ENCODE results near the gene TMEM150B.

The TMEM150B gene

GRCh38 chr19:55345101-55345817 lies 20.1 kb upstream of the TMEM150B start:
- Histone ChIP-seq H3K4me2 (ENCODE audit: low read length) (no peak overlapping the region), H3K9me3 (ENCODE audit: low read length) (no peaks in the 10 kb centered on the region), H3K79me2 (ENCODE audit: insufficient read depth, low read length) (no peaks in the 10 kb centered on the region), H3K9me2 (ENCODE audit: low read depth, low read length) (no peaks in the 10 kb centered on the region), H3K4me3 (ENCODE audit: low read depth, low read length, poor library complexity, severe bottlenecking) (no peak overlapping the region), H3K9ac (ENCODE audit: low read length) (no peak overlapping the region), H4K20me1 (ENCODE audit: insufficient read depth, low read length) (no peaks in the 10 kb centered on the region), H3K4me1 (ENCODE audit: insufficient read depth, low read length, severe bottlenecking) (peaks cover 15% of the 10 kb centered on the region), H3K27ac (ENCODE audit: low read depth, low read length, poor library complexity, severe bottlenecking) (no peak overlapping the region), H2AFZ (ENCODE audit: low read length) (no peak overlapping the region), H3F3A (ENCODE audit: insufficient read depth, low read length) (no peaks in the 10 kb centered on the region), H3K36me3 (ENCODE audit: insufficient read depth, low read length) (peaks cover 21% of the 10 kb centered on the region), H3K27me3 (ENCODE audit: insufficient read depth, low read length) (no peaks in the 10 kb centered on the region)
- TF ChIP-seq EZH2 (IDR thresholded peaks at IDR 0.05; ENCODE audit: borderline replicate concordance, low read length) (no peak), CTCF (IDR thresholded peaks at IDR 0.05; ENCODE audit: low read length) (no peak)

- peaks cover 21% of the 10 kb centered on the region for H3K36me3 ChIP-seq (ENCODE audit: insufficient read depth, low read length)
- no peaks in the 10 kb centered on the region for H3K27me3 ChIP-seq (ENCODE audit: insufficient read depth, low read length)
- H3K9me2 ChIP-seq (ENCODE audit: low read depth, low read length) = no peaks in the 10 kb centered on the region
- H3K79me2 ChIP-seq (ENCODE audit: insufficient read depth, low read length) = no peaks in the 10 kb centered on the region
- H3K4me1 ChIP-seq (ENCODE audit: insufficient read depth, low read length, severe bottlenecking) = peaks cover 16% of the 10 kb centered on the region
- no peak overlapping the region for H3K9ac ChIP-seq (ENCODE audit: low read length)
- H3K27ac ChIP-seq (ENCODE audit: low read depth, low read length, poor library complexity, severe bottlenecking) = no peak overlapping the region
- no peak for TF ChIP-seq EZH2 (IDR thresholded peaks at IDR 0.05; ENCODE audit: borderline replicate concordance, low read length)
- TF ChIP-seq CTCF (IDR thresholded peaks at IDR 0.05; ENCODE audit: low read length) = no peak
- H3K4me3 ChIP-seq (ENCODE audit: low read depth, low read length, poor library complexity, severe bottlenecking) = no peak overlapping the region
- no peaks in the 10 kb centered on the region for H3F3A ChIP-seq (ENCODE audit: insufficient read depth, low read length)
- no peaks in the 10 kb centered on the region for H3K9me3 ChIP-seq (ENCODE audit: low read length)
- no peak overlapping the region for H3K4me2 ChIP-seq (ENCODE audit: low read length)
- H4K20me1 ChIP-seq (ENCODE audit: insufficient read depth, low read length) = no peaks in the 10 kb centered on the region
- no peak overlapping the region for H2AFZ ChIP-seq (ENCODE audit: low read length)
These were observed 19.3 kb upstream of the TMEM150B start for GRCh38 chr19:55344444-55344843.

- Histone ChIP-seq H3K9ac (ENCODE audit: low read length) (peak overlapping the region; percentile 85; the same call in 1 of the 2 replicates), H2AFZ (ENCODE audit: low read length) (no peak overlapping the region), H3K27ac (ENCODE audit: low read depth, low read length, poor library complexity, severe bottlenecking) (no peak overlapping the region), H3K36me3 (ENCODE audit: insufficient read depth, low read length) (peaks cover 15% of the 10 kb centered on the region), H3K4me3 (ENCODE audit: low read depth, low read length, poor library complexity, severe bottlenecking) (peak overlapping the region; percentile 73), H3K9me2 (ENCODE audit: low read depth, low read length) (no peaks in the 10 kb centered on the region), H3K4me1 (ENCODE audit: insufficient read depth, low read length, severe bottlenecking) (peaks cover 25% of the 10 kb centered on the region), H3K4me2 (ENCODE audit: low read length) (peak overlapping the region; percentile 89), H3K27me3 (ENCODE audit: insufficient read depth, low read length) (no peaks in the 10 kb centered on the region), H3K79me2 (ENCODE audit: insufficient read depth, low read length) (no peaks in the 10 kb centered on the region), H3F3A (ENCODE audit: insufficient read depth, low read length) (no peaks in the 10 kb centered on the region), H4K20me1 (ENCODE audit: insufficient read depth, low read length) (no peaks in the 10 kb centered on the region), H3K9me3 (ENCODE audit: low read length) (no peaks in the 10 kb centered on the region)
- TF ChIP-seq CTCF (IDR thresholded peaks at IDR 0.05; ENCODE audit: low read length) = no peak
- TF ChIP-seq EZH2 (IDR thresholded peaks at IDR 0.05; ENCODE audit: borderline replicate concordance, low read length) = no peak
These were observed 16.7 kb upstream of the TMEM150B start for GRCh38 chr19:55341595-55342531.

Measured in OCI-LY1 (cell line).